ENCODE data around the gene CEP164. TPM values are rescaled to one million over a fixed set of nuclear protein-coding genes. Genes with fewer than 3 reads are reported as not detected.

Gene CEP164
- total and polyA plus RNA-seq, 7 donors = 2.0 to 12.4 (median 5.7) TPM

DNA sequence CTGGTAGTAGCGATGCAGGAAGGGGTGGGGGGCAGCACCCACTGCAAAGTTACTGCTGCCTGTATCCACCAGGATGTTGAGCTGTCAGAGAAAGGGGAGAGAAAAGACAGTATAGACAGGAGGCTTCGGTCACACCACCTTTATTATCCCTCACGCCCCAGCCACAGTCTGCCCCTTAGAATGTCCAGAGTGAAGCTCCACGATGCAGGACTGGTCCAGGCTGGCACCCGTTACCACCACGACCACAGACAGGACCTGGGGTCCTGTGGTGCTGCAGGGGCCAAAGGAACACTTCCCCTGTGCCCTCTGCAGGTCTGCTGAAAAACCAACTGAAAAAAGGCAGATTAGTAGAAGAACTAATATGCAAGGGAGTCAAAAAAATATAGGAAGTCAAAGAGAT lies 30.8 kb upstream of the CEP164 start:
- peaks cover 0 to 29% of the 10 kb centered on the region in 2 donors for H3K36me3 ChIP-seq (ENCODE audit: insufficient read depth in 1 of 2, low read depth in 1 of 2)
- TF ChIP-seq, protein P1, sequence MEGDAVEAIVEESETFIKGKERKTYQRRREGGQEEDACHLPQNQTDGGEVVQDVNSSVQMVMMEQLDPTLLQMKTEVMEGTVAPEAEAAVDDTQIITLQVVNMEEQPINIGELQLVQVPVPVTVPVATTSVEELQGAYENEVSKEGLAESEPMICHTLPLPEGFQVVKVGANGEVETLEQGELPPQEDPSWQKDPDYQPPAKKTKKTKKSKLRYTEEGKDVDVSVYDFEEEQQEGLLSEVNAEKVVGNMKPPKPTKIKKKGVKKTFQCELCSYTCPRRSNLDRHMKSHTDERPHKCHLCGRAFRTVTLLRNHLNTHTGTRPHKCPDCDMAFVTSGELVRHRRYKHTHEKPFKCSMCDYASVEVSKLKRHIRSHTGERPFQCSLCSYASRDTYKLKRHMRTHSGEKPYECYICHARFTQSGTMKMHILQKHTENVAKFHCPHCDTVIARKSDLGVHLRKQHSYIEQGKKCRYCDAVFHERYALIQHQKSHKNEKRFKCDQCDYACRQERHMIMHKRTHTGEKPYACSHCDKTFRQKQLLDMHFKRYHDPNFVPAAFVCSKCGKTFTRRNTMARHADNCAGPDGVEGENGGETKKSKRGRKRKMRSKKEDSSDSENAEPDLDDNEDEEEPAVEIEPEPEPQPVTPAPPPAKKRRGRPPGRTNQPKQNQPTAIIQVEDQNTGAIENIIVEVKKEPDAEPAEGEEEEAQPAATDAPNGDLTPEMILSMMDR (IDR thresholded peaks at IDR 0.05) = no peak
- H3K27me3 ChIP-seq (ENCODE audit: insufficient read depth in 3 of 3, low read length in 2 of 3) = no peaks in the 10 kb centered on the region
- no peak overlapping the region for H3K27ac ChIP-seq
- 81 to 89% (median 88%) methylated on average over 6 of the region's 6 CpGs for WGBS, 3 donors
- intact Hi-C loops (cut with DNase I) = no loop called here
- H3K4me1 ChIP-seq = no peaks in the 10 kb centered on the region
- DNase-seq = no peak
- no peaks in the 10 kb centered on the region for H3K9me3 ChIP-seq
- no peak for ATAC-seq
- no peak overlapping the region for H3K4me3 ChIP-seq

GRCh38 chr11:117298195-117298594 lies 29.5 kb upstream of the CEP164 start:
- no peak overlapping the region for H3K4me3 ChIP-seq
- no peaks in the 10 kb centered on the region for H3K27me3 ChIP-seq (ENCODE audit: insufficient read depth in 3 of 3, low read length in 2 of 3)
- H3K36me3 ChIP-seq (ENCODE audit: insufficient read depth in 1 of 2, low read depth in 1 of 2) = peaks cover 0 to 17% of the 10 kb centered on the region in 2 donors
- intact Hi-C loops (cut with DNase I) = no loop called here
- WGBS, 3 donors = 89 to 93% (median 92%) methylated on average over 8 of the region's 8 CpGs
- H3K27ac ChIP-seq = no peak overlapping the region
- no peaks in the 10 kb centered on the region for H3K4me1 ChIP-seq
- no peak for ATAC-seq
- TF ChIP-seq, protein P1 (IDR thresholded peaks at IDR 0.05) = no peak
- H3K9me3 ChIP-seq = no peaks in the 10 kb centered on the region
- DNase-seq = no peak

DNA sequence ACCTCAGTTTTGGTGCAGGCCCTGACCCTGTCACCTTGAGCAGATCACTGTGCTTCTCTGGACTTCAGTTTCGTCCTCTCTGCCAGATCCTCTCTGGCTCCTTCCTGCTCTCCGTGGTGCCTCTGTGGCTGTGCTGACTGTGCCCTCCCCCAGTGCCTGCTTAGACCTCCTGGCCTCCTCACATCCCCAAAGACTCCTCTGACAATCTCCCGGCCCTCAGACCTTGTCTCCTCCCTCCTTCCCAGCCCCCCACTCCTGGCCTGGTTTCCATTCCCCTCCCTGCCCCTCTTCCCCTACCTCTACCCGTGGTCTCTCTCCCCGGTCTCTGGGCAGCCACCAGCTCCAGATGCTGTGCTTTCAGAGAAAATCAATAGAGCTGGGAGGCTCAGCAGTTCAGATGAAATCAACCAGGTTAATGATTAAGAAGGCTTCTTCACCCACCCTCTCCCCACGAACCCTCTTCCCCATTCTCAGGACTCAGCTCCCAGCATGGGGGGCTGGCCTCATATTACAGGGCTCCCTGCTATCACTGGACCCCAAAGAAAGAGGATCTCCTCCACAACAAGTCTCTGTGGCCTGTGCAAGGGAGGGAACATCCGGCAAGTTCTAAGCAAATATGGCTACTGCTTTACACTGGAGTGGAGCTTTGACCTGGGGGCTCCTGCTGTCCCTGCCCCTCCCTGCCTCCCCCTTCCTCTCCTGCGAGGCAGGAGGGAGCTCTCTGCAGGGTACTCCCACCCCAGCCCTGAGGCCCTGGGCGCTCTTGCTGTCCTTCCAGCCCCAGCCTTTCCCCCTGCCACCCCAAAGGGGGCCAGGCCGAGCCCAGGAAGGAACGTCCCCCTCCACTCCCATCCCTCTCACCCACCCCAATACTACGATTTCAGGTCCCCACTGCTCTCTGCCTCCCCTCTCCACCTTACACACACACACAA lies 28.0 kb upstream of the CEP164 start:
- 52 to 61% (median 57%) methylated on average over 10 to 12 of the region's 12 CpGs for WGBS, 3 donors
- no peaks in the 10 kb centered on the region for H3K4me1 ChIP-seq
- no peaks in the 10 kb centered on the region for H3K9me3 ChIP-seq
- no peaks in the 10 kb centered on the region for H3K27me3 ChIP-seq (ENCODE audit: insufficient read depth in 3 of 3, low read length in 2 of 3)
- peak in 3 of 4 donors; percentile 12 to 21 (median 14) for ATAC-seq
- DNase-seq = no peak
- no peak overlapping the region for H3K27ac ChIP-seq
- intact Hi-C loops (cut with DNase I) = no loop called here
- TF ChIP-seq, protein P1 (IDR thresholded peaks at IDR 0.05) = no peak
- peaks cover 0 to 11% of the 10 kb centered on the region in 2 donors for H3K36me3 ChIP-seq (ENCODE audit: insufficient read depth in 1 of 2, low read depth in 1 of 2)
- peak overlapping the region; percentile 7 for H3K4me3 ChIP-seq

DNA sequence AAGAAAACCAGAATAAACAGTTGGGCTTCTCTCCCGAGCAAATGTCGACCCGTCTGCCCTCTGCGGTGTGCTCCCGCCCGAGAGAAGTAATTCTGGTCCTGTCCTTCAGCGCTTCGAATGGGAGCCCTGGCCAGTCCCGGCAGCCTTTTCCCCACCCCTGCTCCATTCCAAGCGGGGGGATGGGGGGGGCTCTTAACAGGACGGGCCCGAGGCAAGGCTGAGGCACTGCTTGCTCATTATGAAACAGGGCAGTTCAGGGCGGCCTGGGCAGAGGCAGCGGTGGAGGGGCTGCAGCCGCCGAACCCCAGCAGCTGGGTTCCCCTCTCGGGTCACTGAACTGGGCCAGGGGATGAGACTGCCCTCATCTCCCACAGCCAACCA lies 27.4 kb upstream of the CEP164 start:
- peak in 1 of 2 donors; percentile 21 for DNase-seq
- no peak overlapping the region for H3K27ac ChIP-seq
- H3K9me3 ChIP-seq = no peaks in the 10 kb centered on the region
- ATAC-seq = peak in 3 of 4 donors; percentile 30 to 42 (median 36)
- H3K4me3 ChIP-seq = peak overlapping the region; percentile 7
- 23 to 35% (median 25%) methylated on average over 16 to 17 of the region's 17 CpGs for WGBS, 3 donors
- TF ChIP-seq, protein P1 (IDR thresholded peaks at IDR 0.05) = no peak
- no peaks in the 10 kb centered on the region for H3K27me3 ChIP-seq (ENCODE audit: insufficient read depth in 3 of 3, low read length in 2 of 3)
- intact Hi-C loops (cut with DNase I) = no loop called here
- no peaks in the 10 kb centered on the region for H3K4me1 ChIP-seq
- H3K36me3 ChIP-seq (ENCODE audit: insufficient read depth in 1 of 2, low read depth in 1 of 2) = peaks cover 0 to 6% of the 10 kb centered on the region in 2 donors
